GM12873 (cell line): ENCODE measurements around the gene IL15.
A peak's percentile ranks its signal among the peaks of the same experiment; 100 is the strongest.

Experiments
- TF ChIP-seq, protein P1 (sequence below): IDR thresholded peaks from 2 replicates; pipeline ENCODE4 v1.5.1; 2012; ENCODE audit warnings: low read depth, mild to moderate bottlenecking, moderate library complexity, low read length, control low read depth; ENCODE audit not compliant: insufficient read depth; ENCODE audit errors: missing control alignments

Gene IL15

DNA sequence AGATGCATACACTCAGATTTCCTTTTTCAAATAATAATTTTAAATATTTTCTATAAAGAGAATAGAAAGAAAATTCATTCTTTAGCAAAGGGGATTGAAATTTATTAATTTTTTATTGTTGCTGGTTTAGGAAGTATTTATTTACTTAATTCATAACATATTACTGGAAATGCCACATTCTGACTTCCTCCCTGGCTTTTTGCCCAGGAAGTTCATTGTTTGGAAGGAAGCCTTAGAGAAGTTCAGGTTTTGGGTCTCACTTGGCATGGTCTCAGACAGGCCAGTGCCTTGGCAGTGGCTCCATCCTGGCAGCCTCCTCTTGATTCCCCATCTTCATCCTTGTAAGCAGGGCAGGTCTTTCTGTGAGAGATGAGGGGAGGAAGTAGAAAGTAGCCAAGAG, 50.5 kb downstream of the IL15 start:
- TF ChIP-seq, protein P1, sequence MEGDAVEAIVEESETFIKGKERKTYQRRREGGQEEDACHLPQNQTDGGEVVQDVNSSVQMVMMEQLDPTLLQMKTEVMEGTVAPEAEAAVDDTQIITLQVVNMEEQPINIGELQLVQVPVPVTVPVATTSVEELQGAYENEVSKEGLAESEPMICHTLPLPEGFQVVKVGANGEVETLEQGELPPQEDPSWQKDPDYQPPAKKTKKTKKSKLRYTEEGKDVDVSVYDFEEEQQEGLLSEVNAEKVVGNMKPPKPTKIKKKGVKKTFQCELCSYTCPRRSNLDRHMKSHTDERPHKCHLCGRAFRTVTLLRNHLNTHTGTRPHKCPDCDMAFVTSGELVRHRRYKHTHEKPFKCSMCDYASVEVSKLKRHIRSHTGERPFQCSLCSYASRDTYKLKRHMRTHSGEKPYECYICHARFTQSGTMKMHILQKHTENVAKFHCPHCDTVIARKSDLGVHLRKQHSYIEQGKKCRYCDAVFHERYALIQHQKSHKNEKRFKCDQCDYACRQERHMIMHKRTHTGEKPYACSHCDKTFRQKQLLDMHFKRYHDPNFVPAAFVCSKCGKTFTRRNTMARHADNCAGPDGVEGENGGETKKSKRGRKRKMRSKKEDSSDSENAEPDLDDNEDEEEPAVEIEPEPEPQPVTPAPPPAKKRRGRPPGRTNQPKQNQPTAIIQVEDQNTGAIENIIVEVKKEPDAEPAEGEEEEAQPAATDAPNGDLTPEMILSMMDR: no peak

DNA sequence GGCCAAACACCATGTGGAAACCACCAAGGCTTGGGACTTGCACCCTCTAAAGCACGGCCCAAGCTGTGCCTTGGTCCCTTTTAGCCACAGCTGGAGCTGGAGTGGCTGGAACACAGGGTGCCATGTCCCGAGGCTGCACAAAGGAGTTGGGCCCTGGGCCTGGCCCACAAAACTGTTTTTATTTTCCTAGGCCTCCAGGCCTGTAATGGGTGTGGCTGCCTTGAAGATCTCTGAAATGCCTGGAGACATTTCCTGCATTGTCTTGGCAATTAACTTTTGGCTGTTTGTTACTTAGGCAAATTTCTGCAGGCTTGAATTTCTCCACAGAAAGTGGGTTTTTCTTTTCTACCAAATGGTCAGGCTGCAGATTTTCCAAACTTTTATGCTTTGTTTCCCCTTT, 55.7 kb downstream of the IL15 start:
- TF ChIP-seq, protein P1: no peak

DNA sequence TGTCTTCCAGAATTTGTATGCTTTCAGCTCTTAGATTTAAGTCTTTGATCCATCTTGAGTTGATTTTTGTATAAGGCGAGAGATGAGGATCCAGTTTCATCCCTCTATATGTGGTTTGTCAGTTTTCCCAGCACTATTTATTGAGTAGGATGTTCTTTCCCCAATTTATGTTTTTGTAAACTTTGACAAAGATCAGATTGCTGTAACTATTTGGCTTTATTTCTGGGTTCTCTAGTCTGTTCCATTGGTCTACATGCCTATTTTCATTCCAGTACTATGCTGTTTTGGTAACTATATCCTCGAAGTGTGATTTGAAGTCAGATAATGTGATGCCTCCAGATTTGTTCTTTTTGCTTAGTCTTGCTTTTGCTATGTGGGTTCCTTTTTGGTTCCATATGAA, 60.7 kb downstream of the IL15 start:
- TF ChIP-seq, protein P1: no peak

DNA sequence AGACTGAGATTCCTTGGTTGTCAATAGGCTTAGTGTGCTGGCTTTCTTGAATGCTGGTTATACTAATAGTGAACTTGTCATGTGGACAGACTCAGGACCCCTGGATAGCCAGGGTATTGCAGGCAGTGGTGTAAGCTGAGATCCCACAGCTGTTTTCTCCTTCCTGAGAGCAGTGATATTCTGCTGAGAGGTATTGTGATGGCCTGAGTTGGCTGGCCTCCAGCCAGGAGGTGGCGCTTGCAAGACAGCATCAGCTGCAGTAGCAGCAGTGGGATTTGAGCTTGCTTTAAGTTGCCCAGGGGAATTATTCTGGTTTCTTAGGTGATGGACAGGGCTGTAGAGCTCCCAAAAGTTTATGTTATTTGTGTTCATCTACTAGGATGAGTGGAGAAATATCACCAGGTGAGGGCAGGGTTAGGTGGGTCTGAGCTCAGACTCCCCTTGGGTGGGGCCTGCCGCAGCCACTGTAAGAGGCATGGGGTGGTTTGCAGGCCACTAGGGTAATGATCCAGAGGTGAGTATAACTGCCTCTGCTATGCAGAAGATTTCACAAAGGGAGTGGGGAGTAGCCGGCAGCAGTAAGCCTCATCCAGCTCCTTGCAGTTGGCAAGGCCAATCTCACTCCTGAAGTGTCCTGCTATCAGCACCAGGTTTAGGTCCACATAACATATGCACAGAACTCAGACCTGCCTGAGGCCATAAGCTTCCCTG, 66.2 kb downstream of the IL15 start:
- TF ChIP-seq, protein P1: peak; percentile 38

DNA sequence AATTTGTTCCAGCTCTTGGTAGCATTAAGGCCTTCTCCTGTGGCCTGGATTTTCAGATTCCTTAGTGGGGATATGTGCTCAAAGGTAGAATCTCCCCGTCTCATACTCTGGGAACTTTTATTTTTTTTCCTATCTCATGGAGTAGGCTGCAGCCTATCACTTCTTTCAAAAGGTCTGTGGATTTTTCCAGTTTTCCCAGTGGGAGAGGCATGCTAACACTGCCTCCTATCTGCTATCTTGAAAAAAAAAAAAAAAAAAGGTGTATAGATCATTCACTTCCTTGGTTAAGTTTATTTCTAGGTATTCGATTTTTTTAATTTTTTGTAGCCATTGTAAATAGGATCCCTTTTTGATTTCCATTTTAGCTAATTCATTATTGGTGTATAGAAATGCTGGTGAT, 67.1 kb downstream of the IL15 start:
- TF ChIP-seq, protein P1: no peak

DNA sequence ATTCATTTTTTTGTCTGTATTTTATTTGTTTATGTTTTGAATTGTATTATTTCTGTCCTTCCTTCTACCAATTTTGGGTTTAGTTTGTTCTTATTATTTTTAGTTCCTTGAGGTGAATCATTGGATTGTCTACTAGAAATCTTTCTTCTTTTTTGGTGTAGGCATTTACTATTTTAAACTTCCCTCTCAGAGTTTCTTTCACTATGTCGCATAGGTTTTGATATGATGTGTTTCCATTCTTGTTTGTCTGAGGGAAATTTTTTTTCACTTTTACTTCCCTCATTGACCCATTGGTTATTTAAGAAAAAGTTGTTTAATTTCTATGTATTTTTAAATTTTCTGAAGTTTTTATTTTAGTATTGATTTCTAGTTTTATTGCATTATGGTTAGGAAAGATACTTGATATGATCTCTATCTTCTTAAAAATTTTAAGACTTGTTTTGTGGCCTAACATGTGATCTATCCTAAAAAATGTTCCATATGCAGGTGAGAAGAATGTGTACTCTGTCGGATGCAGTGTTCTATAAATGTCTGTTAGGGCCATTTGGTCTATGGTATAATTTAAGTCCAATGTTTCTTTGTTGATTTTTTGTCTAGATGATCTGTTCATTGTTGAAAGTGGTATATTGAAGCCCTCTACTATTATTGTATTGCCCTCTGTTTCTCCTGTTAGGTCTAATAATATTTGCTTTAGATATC, 68.8 kb downstream of the IL15 start:
- TF ChIP-seq, protein P1: no peak

DNA sequence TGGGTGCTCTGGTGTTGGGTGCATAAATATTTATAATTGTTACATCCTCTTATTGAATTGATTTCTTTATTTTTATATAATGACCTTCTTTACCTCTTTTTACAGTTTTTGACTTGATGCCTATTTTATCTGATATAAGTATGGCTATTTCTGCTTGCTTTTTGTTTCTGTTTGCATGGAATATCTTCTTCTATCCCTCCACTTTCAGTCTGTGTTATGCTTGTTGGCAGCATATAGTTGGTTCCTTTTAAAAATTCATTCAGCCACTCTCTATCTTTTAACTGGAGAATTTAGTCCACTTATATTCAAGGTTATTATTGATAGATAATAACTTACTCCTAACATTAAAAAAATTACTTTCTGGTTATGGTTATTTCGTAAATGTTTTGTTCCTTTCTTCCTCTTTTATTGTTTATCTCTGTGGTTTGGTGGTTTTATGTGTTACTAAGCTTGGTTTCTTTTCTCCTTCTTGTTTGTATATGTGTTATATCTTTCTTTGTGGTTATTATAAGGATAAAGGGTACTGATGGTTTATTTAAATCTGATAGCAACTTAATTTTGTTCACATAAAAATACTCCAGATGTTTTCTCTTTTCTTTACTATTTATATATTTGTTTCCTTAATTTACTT, 69.5 kb downstream of the IL15 start:
- TF ChIP-seq, protein P1: no peak
